ENCODE measurements around the gene MTHFD1L.

MTHFD1L gene

DNA sequence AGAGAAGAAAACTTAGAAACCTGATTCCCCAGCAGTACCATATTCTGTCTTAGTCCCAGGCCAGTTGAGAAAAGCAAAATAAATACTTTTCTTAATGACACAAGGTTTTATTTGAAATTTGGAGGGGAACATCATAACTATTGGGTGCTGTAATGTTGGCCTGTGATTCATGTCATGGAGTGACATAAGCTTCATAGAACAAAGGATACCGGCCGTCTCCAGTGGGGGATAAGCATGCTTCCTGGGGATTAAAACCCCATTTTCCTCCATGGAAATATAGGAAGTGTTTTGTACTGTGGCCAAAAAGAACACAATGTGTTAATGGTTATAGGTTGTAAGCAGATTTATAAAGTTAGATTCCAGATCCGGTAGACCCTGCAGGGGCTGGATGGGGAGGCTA is 18.0 kb downstream of the MTHFD1L start:
- no peak overlapping the region for H3K27ac ChIP-seq (ENCODE audit: low read depth, low read length)
- no peak overlapping the region for H3K9ac ChIP-seq (ENCODE audit: low read length)
- peaks cover 45% of the 10 kb centered on the region for H3K36me3 ChIP-seq (ENCODE audit: low read length)
- no peak overlapping the region for H3K4me2 ChIP-seq (ENCODE audit: low read depth, low read length, poor library complexity, severe bottlenecking)
- H4K20me1 ChIP-seq (ENCODE audit: low read depth, low read length), result peaks cover 5% of the 10 kb centered on the region; the same call in 1 of the 2 replicates
- H3F3A ChIP-seq (ENCODE audit: insufficient read depth), result no peaks in the 10 kb centered on the region
- peaks cover 29% of the 10 kb centered on the region for H3K79me2 ChIP-seq (ENCODE audit: insufficient read depth, low read length)
- no peak overlapping the region for H2AFZ ChIP-seq (ENCODE audit: low read depth, low read length, severe bottlenecking)
- no peaks in the 10 kb centered on the region for H3K27me3 ChIP-seq (ENCODE audit: low read length)
- H3K9me3 ChIP-seq (ENCODE audit: insufficient read depth, low read length), result no peaks in the 10 kb centered on the region
- H3K9me2 ChIP-seq (replicated peaks; ENCODE audit: insufficient read depth, low read length), result no peaks in the 10 kb centered on the region
- TF ChIP-seq EZH2phosphoT487 (conservative IDR thresholded peaks at IDR 0.05; ENCODE audit: low read length) (no peak), CTCF (IDR thresholded peaks at IDR 0.05; ENCODE audit: insufficient read depth, low read length, poor library complexity, severe bottlenecking) (no peak)
- H3K4me3 ChIP-seq (ENCODE audit: insufficient read depth, low read length, poor library complexity, severe bottlenecking), result no peak overlapping the region

GRCh38 chr6:150886155-150886554 is 20.7 kb downstream of the MTHFD1L start:
- Histone ChIP-seq H3F3A (ENCODE audit: insufficient read depth) (peaks cover 7% of the 10 kb centered on the region; the same call in 1 of the 2 replicates), H3K9ac (ENCODE audit: low read length) (no peak overlapping the region)

DNA sequence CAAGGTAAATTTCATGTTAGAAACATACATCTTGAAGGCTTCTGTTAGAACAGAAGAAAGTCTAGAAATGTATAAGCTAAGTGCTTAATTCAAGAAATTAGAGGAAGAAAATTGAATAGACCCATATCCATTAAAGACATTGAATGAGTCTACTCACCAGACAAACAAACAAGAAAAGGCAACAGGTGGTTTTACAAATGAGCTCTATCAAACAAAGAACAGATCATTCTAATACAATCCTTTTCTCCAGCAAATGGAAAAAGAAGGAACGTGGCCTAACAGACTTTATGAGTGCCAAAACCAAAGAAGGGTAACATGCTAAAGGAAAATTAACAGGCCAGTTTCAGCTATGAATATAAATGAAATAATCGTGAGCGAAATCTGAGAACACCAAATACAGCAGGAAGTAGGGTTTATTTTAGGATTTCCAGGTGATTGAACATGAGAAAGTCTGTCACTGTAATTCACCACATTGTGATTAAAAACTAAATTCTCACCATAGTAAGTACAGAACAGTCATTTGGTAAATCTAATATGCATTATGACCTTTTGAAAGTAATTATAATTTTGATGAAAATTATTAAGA is 22.6 kb downstream of the MTHFD1L start:
- Histone ChIP-seq H3K27ac (ENCODE audit: low read depth, low read length) (no peak overlapping the region), H3K4me3 (ENCODE audit: insufficient read depth, low read length, poor library complexity, severe bottlenecking) (no peak overlapping the region)

More at GRCh38 chr6:150886155-150886554, 20.7 kb downstream of the MTHFD1L start:
- TF ChIP-seq CTCF (IDR thresholded peaks at IDR 0.05; ENCODE audit: insufficient read depth, low read length, poor library complexity, severe bottlenecking) (no peak), EZH2phosphoT487 (conservative IDR thresholded peaks at IDR 0.05; ENCODE audit: low read length) (no peak)
- H4K20me1 ChIP-seq (ENCODE audit: low read depth, low read length), result no peaks in the 10 kb centered on the region
- peaks cover 54% of the 10 kb centered on the region for H3K36me3 ChIP-seq (ENCODE audit: low read length)
- no peak overlapping the region for H3K4me3 ChIP-seq (ENCODE audit: insufficient read depth, low read length, poor library complexity, severe bottlenecking)
- no peaks in the 10 kb centered on the region for H3K27me3 ChIP-seq (ENCODE audit: low read length)
- H3K27ac ChIP-seq (ENCODE audit: low read depth, low read length), result no peak overlapping the region
- no peak overlapping the region for H2AFZ ChIP-seq (ENCODE audit: low read depth, low read length, severe bottlenecking)
- H3K79me2 ChIP-seq (ENCODE audit: insufficient read depth, low read length), result peaks cover 12% of the 10 kb centered on the region
- H3K9me2 ChIP-seq (replicated peaks; ENCODE audit: insufficient read depth, low read length), result no peaks in the 10 kb centered on the region
- no peaks in the 10 kb centered on the region for H3K9me3 ChIP-seq (ENCODE audit: insufficient read depth, low read length)
- no peak overlapping the region for H3K4me2 ChIP-seq (ENCODE audit: low read depth, low read length, poor library complexity, severe bottlenecking)

More for the DNA sequence above, 22.6 kb downstream of the MTHFD1L start:
- no peak overlapping the region for H3K9ac ChIP-seq (ENCODE audit: low read length)
- H3K9me2 ChIP-seq (replicated peaks; ENCODE audit: insufficient read depth, low read length), result no peaks in the 10 kb centered on the region
- no peak overlapping the region for H2AFZ ChIP-seq (ENCODE audit: low read depth, low read length, severe bottlenecking)
- no peaks in the 10 kb centered on the region for H3K27me3 ChIP-seq (ENCODE audit: low read length)
- TF ChIP-seq EZH2phosphoT487 (conservative IDR thresholded peaks at IDR 0.05; ENCODE audit: low read length), result no peak
- no peak for TF ChIP-seq CTCF (IDR thresholded peaks at IDR 0.05; ENCODE audit: insufficient read depth, low read length, poor library complexity, severe bottlenecking)
- no peaks in the 10 kb centered on the region; the same call in 1 of the 2 replicates for H4K20me1 ChIP-seq (ENCODE audit: low read depth, low read length)
- peaks cover 12% of the 10 kb centered on the region for H3F3A ChIP-seq (ENCODE audit: insufficient read depth)
- no peak overlapping the region for H3K4me2 ChIP-seq (ENCODE audit: low read depth, low read length, poor library complexity, severe bottlenecking)
- H3K9me3 ChIP-seq (ENCODE audit: insufficient read depth, low read length), result no peaks in the 10 kb centered on the region
- peaks cover 55% of the 10 kb centered on the region for H3K36me3 ChIP-seq (ENCODE audit: low read length)
- peaks cover 5% of the 10 kb centered on the region; the same call in 1 of the 2 replicates for H3K79me2 ChIP-seq (ENCODE audit: insufficient read depth, low read length)

Data from SU-DHL-6 (cell line).